PC-9 (cell line): Measurements from ENCODE around the gene PARM1.

Experiments used
- EZH2 ChIP-seq: fragments of 200-600 bp; sonication (generic); IDR thresholded peaks from 2 replicates; pipeline ENCODE4 v1.8.0; 2017; ENCODE audit warnings: antibody characterized with exemption, low read depth
- TF ChIP-seq, protein P1 (sequence below): fragments of 200-600 bp; sonication (generic); conservative IDR thresholded peaks from 2 replicates; pipeline ENCODE4 v1.6.1; 2017; ENCODE audit warnings: mixed run types, antibody characterized with exemption, mild to moderate bottlenecking, moderate library complexity

DNA sequence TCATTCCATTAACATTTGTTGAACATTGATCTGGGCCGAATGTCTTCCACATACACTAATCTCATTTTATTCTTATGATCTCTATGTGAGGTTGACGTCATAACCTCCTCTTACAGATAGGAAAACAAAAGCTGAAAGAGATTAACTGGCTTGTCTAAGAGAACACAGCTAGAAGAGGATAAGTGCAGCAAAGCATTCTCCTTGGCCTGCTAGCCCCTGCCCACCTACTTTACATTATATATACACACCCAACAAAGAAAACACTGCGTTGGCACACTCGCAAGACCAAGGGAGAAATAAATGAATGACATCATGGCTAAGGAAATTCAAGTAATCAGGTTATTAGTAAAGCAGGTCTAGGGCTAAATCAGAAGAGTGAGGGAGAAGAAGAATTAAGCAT is 138.4 kb downstream of the PARM1 start:
- TF ChIP-seq, protein P1, sequence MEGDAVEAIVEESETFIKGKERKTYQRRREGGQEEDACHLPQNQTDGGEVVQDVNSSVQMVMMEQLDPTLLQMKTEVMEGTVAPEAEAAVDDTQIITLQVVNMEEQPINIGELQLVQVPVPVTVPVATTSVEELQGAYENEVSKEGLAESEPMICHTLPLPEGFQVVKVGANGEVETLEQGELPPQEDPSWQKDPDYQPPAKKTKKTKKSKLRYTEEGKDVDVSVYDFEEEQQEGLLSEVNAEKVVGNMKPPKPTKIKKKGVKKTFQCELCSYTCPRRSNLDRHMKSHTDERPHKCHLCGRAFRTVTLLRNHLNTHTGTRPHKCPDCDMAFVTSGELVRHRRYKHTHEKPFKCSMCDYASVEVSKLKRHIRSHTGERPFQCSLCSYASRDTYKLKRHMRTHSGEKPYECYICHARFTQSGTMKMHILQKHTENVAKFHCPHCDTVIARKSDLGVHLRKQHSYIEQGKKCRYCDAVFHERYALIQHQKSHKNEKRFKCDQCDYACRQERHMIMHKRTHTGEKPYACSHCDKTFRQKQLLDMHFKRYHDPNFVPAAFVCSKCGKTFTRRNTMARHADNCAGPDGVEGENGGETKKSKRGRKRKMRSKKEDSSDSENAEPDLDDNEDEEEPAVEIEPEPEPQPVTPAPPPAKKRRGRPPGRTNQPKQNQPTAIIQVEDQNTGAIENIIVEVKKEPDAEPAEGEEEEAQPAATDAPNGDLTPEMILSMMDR = no peak
- TF ChIP-seq EZH2 = no peak
